Measurements from ENCODE around the gene RASAL2.

RASAL2 gene

DNA sequence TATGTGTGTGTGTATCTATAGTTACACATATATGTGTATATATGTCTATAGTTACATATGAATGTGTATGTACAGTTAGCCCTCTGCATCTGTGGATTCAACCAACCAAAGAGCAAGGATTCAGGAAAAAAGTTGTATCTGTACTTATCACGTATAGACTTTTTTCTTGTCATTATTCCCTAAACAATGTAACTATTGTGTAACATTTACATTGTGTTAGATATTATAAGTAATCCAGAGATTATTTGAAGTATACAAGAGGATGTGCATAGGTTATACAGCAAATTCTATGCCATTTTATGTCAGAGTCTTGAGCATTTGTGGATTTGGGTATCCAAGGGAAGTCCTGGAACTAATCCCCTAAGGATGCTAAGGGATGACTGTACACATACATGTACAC is 71.3 kb downstream of the RASAL2 start:
- Histone ChIP-seq H3K79me2 (ENCODE audit: insufficient read depth, low read length) (no peaks in the 10 kb centered on the region), H3K27ac (ENCODE audit: low read depth, low read length) (no peak overlapping the region)
- TF ChIP-seq EZH2phosphoT487 (conservative IDR thresholded peaks at IDR 0.05; ENCODE audit: low read length) = no peak
- TF ChIP-seq, protein P1, sequence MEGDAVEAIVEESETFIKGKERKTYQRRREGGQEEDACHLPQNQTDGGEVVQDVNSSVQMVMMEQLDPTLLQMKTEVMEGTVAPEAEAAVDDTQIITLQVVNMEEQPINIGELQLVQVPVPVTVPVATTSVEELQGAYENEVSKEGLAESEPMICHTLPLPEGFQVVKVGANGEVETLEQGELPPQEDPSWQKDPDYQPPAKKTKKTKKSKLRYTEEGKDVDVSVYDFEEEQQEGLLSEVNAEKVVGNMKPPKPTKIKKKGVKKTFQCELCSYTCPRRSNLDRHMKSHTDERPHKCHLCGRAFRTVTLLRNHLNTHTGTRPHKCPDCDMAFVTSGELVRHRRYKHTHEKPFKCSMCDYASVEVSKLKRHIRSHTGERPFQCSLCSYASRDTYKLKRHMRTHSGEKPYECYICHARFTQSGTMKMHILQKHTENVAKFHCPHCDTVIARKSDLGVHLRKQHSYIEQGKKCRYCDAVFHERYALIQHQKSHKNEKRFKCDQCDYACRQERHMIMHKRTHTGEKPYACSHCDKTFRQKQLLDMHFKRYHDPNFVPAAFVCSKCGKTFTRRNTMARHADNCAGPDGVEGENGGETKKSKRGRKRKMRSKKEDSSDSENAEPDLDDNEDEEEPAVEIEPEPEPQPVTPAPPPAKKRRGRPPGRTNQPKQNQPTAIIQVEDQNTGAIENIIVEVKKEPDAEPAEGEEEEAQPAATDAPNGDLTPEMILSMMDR (IDR thresholded peaks at IDR 0.05; ENCODE audit: insufficient read depth, low read length, poor library complexity, severe bottlenecking) = no peak

DNA sequence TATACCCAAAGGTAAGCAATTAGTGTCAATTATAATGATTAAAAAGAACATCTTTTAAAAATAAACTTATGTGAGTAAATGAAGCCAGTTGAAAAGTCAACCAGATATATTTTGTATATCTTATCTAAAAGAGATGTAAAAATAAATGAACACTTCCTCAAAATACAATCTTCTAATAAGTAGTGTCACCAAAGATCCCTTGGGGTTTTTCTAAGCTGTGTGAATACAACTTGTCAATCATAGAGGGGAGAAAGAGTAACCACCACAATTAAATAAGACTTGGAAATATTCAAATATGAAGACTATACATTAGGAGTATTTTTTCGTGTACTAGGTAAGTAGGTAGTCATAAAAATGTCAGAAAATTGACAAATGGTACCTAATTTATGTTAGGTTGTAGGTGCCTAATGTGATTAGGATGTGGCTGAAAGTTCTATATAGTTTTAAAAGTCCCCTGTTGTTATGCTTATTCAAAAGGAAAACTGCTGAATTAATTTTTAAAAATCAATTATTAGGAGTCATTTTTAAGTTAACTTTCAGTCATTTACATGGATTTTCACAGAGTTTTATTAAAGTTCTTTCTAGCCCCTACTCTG is 72.6 kb downstream of the RASAL2 start:
- no peaks in the 10 kb centered on the region for H3K9me2 ChIP-seq (replicated peaks; ENCODE audit: insufficient read depth, low read length)
- H3K36me3 ChIP-seq (ENCODE audit: low read length) = no peaks in the 10 kb centered on the region
- H3K4me2 ChIP-seq (ENCODE audit: low read depth, low read length, poor library complexity, severe bottlenecking) = no peak overlapping the region
- H3F3A ChIP-seq (ENCODE audit: insufficient read depth) = no peaks in the 10 kb centered on the region
- no peaks in the 10 kb centered on the region for H3K9me3 ChIP-seq (ENCODE audit: insufficient read depth, low read length)
- H3K27me3 ChIP-seq (ENCODE audit: low read length) = no peaks in the 10 kb centered on the region
- no peak overlapping the region for H3K9ac ChIP-seq (ENCODE audit: low read length)
- TF ChIP-seq, protein P1 (IDR thresholded peaks at IDR 0.05; ENCODE audit: insufficient read depth, low read length, poor library complexity, severe bottlenecking) = no peak
- no peak for TF ChIP-seq EZH2phosphoT487 (conservative IDR thresholded peaks at IDR 0.05; ENCODE audit: low read length)
- H2AFZ ChIP-seq (ENCODE audit: low read depth, low read length, severe bottlenecking) = no peak overlapping the region
- no peaks in the 10 kb centered on the region for H4K20me1 ChIP-seq (ENCODE audit: low read depth, low read length)
- H3K27ac ChIP-seq (ENCODE audit: low read depth, low read length) = no peak overlapping the region
- no peaks in the 10 kb centered on the region for H3K79me2 ChIP-seq (ENCODE audit: insufficient read depth, low read length)
- H3K4me3 ChIP-seq (ENCODE audit: insufficient read depth, low read length, poor library complexity, severe bottlenecking) = no peak overlapping the region

More for the DNA sequence above, 71.3 kb downstream of the RASAL2 start:
- Histone ChIP-seq H4K20me1 (ENCODE audit: low read depth, low read length) (no peaks in the 10 kb centered on the region), H3K36me3 (ENCODE audit: low read length) (no peaks in the 10 kb centered on the region), H3K9me2 (replicated peaks; ENCODE audit: insufficient read depth, low read length) (no peaks in the 10 kb centered on the region), H3F3A (ENCODE audit: insufficient read depth) (no peaks in the 10 kb centered on the region), H2AFZ (ENCODE audit: low read depth, low read length, severe bottlenecking) (no peak overlapping the region), H3K4me3 (ENCODE audit: insufficient read depth, low read length, poor library complexity, severe bottlenecking) (no peak overlapping the region), H3K9me3 (ENCODE audit: insufficient read depth, low read length) (no peaks in the 10 kb centered on the region), H3K9ac (ENCODE audit: low read length) (no peak overlapping the region), H3K4me2 (ENCODE audit: low read depth, low read length, poor library complexity, severe bottlenecking) (no peak overlapping the region), H3K27me3 (ENCODE audit: low read length) (no peaks in the 10 kb centered on the region)

GRCh38 chr1:178168536-178168935 is 74.6 kb downstream of the RASAL2 start:
- Histone ChIP-seq H3K9ac (ENCODE audit: low read length) (no peak overlapping the region), H3F3A (ENCODE audit: insufficient read depth) (no peaks in the 10 kb centered on the region), H3K36me3 (ENCODE audit: low read length) (no peaks in the 10 kb centered on the region), H3K9me2 (replicated peaks; ENCODE audit: insufficient read depth, low read length) (no peaks in the 10 kb centered on the region), H3K27ac (ENCODE audit: low read depth, low read length) (no peak overlapping the region), H3K9me3 (ENCODE audit: insufficient read depth, low read length) (no peaks in the 10 kb centered on the region), H3K4me3 (ENCODE audit: insufficient read depth, low read length, poor library complexity, severe bottlenecking) (no peak overlapping the region), H4K20me1 (ENCODE audit: low read depth, low read length) (no peaks in the 10 kb centered on the region), H3K79me2 (ENCODE audit: insufficient read depth, low read length) (no peaks in the 10 kb centered on the region), H3K4me2 (ENCODE audit: low read depth, low read length, poor library complexity, severe bottlenecking) (no peak overlapping the region), H2AFZ (ENCODE audit: low read depth, low read length, severe bottlenecking) (no peak overlapping the region), H3K27me3 (ENCODE audit: low read length) (no peaks in the 10 kb centered on the region)
- TF ChIP-seq, protein P1 (IDR thresholded peaks at IDR 0.05; ENCODE audit: insufficient read depth, low read length, poor library complexity, severe bottlenecking) = no peak
- no peak for TF ChIP-seq EZH2phosphoT487 (conservative IDR thresholded peaks at IDR 0.05; ENCODE audit: low read length)
